SKM-1 (cell line): Measurements from ENCODE around the gene FLRT2.

Source experiments
- DNase-seq: peaks from one replicate; lab custom pipeline; 2025; ENCODE audit not compliant: unreplicated experiment; lab: John Stamatoyannopoulos, UW

The FLRT2 gene

GRCh38 chr14:85625925-85626585 lies 96.1 kb downstream of the FLRT2 start:
- DNase-seq = no peak

GRCh38 chr14:85634205-85634604 lies 104.3 kb downstream of the FLRT2 start:
- no peak for DNase-seq

- DNase-seq = no peak
Observed at GRCh38 chr14:85644211-85644610, 114.3 kb downstream of the FLRT2 start.

GRCh38 chr14:85653029-85653428 lies 123.1 kb downstream of the FLRT2 start:
- DNase-seq = no peak

- no peak for DNase-seq
Observed at GRCh38 chr14:85660243-85660922, 130.4 kb downstream of the FLRT2 start.

GRCh38 chr14:85662096-85662495 lies 132.2 kb downstream of the FLRT2 start:
- DNase-seq = no peak

- DNase-seq = no peak
Observed at GRCh38 chr14:85663256-85663655, 133.3 kb downstream of the FLRT2 start.

- DNase-seq = no peak
Observed at GRCh38 chr14:85663667-85664066, 133.7 kb downstream of the FLRT2 start.

GRCh38 chr14:85675957-85676356 lies 146.0 kb downstream of the FLRT2 start:
- DNase-seq = no peak

GRCh38 chr14:85686908-85687307 lies 157.0 kb downstream of the FLRT2 start:
- no peak for DNase-seq

- no peak for DNase-seq
Observed at GRCh38 chr14:85687456-85687855, 157.5 kb downstream of the FLRT2 start.

- DNase-seq = no peak
Observed at GRCh38 chr14:85688006-85688405, 158.1 kb downstream of the FLRT2 start.

- no peak for DNase-seq
Observed at GRCh38 chr14:85695300-85695699, 165.4 kb downstream of the FLRT2 start.

- DNase-seq = no peak
Observed at GRCh38 chr14:85701116-85701515, 171.2 kb downstream of the FLRT2 start.

GRCh38 chr14:85701763-85702162 lies 171.8 kb downstream of the FLRT2 start:
- DNase-seq = no peak

GRCh38 chr14:85702191-85702590 lies 172.2 kb downstream of the FLRT2 start:
- no peak for DNase-seq

- no peak for DNase-seq
Observed at GRCh38 chr14:85702997-85703396, 173.1 kb downstream of the FLRT2 start.
